NOMO-1 treated with dmso at 0.1 percent for 144 hours (cell line): ENCODE data around the gene CATSPER4.
"Not testable (repeated sequence)": the region's sequence is repeated elsewhere in the genome, so short reads cannot be mapped to it uniquely, and the experiment has no call there.

Experiments used
- DNase-seq: peaks from one replicate; lab custom pipeline; 2025; ENCODE audit not compliant: unreplicated experiment; lab: John Stamatoyannopoulos, UW

Gene CATSPER4

GRCh38 chr1:26189331-26189730, 1.1 kb upstream of the CATSPER4 start:
- DNase-seq: no peak

GRCh38 chr1:26189751-26190275, 589 bp upstream of the CATSPER4 start:
- DNase-seq: no peak

GRCh38 chr1:26191739-26192138, 1.3 kb downstream of the CATSPER4 start:
- DNase-seq: no peak

- DNase-seq: no peak
Measured at GRCh38 chr1:26195805-26196204, 5.4 kb downstream of the CATSPER4 start.

GRCh38 chr1:26197301-26197700, 6.9 kb downstream of the CATSPER4 start:
- no peak for DNase-seq

GRCh38 chr1:26197813-26198212, 7.4 kb downstream of the CATSPER4 start:
- no peak for DNase-seq

GRCh38 chr1:26200413-26200812, 10.0 kb downstream of the CATSPER4 start:
- no peak for DNase-seq

- DNase-seq: no peak
Measured at GRCh38 chr1:26203642-26204318, 13.4 kb downstream of the CATSPER4 start.

GRCh38 chr1:26210147-26210870, 19.9 kb downstream of the CATSPER4 start:
- DNase-seq: no peak

- DNase-seq: no peak
Measured at GRCh38 chr1:26212726-26213125, 22.3 kb downstream of the CATSPER4 start.

GRCh38 chr1:26213335-26213905, 23.0 kb downstream of the CATSPER4 start:
- no peak for DNase-seq

GRCh38 chr1:26215246-26215645, 24.8 kb downstream of the CATSPER4 start:
- no peak for DNase-seq

- no peak for DNase-seq
Measured at GRCh38 chr1:26218906-26219494, 28.6 kb downstream of the CATSPER4 start.

- DNase-seq: no peak
Measured at GRCh38 chr1:26220199-26220912, 30.0 kb downstream of the CATSPER4 start.

- no peak for DNase-seq
Measured at GRCh38 chr1:26221094-26221493, 30.7 kb downstream of the CATSPER4 start.

- DNase-seq: no peak
Measured at GRCh38 chr1:26224606-26225005, 34.2 kb downstream of the CATSPER4 start.

- DNase-seq: no peak
Measured at GRCh38 chr1:26225033-26225831, 34.8 kb downstream of the CATSPER4 start.

GRCh38 chr1:26230682-26231081, 40.3 kb downstream of the CATSPER4 start:
- not testable (repeated sequence) for DNase-seq

GRCh38 chr1:26233903-26234643, 43.7 kb downstream of the CATSPER4 start, which contains the start of gene CEP85:
TSS of gene CEP85 (plus strand) at chr1:26234200. CDS start at chr1:26239784, 5,584 bp downstream.
- DNase-seq: peak; percentile 96
